Liver (tissue), 3 donors: ENCODE data around the gene KCNQ1.

ENCODE experiments used
- GABPA ChIP-seq, 2 donors: IDR thresholded peaks in 1 of 2; conservative IDR thresholded peaks in 1 of 2; 2 replicates each; pipeline ENCODE4 v1.6.1; 2016; ENCODE audit warnings: antibody characterized with exemption in 2 of 2, mild to moderate bottlenecking in 1 of 2, moderate library complexity in 1 of 2
- JUND ChIP-seq, 2 donors: IDR thresholded peaks; 2 replicates each; pipeline ENCODE4 v1.6.1; 2016; ENCODE audit warnings: antibody characterized with exemption in 2 of 2
- SP1 ChIP-seq: IDR thresholded peaks from 2 replicates; pipeline ENCODE4 v1.6.1; 2018; ENCODE audit warnings: antibody characterized with exemption, mild to moderate bottlenecking
- TAF1 ChIP-seq: conservative IDR thresholded peaks from 2 replicates; pipeline ENCODE4 v1.6.1; 2016; ENCODE audit warnings: antibody characterized with exemption, mild to moderate bottlenecking
- TF ChIP-seq, protein P1 (sequence below): fragments of 150-350 bp; IDR thresholded peaks from 2 replicates; pipeline ENCODE4 v1.5.1; 2017; ENCODE audit warnings: improper control_type of control experiment, low read depth, low read length; ENCODE audit not compliant: missing input control
- TF ChIP-seq, protein P2 (sequence below): IDR thresholded peaks from 2 replicates; pipeline ENCODE4 v1.6.1; 2016; ENCODE audit warnings: antibody characterized with exemption
- TF ChIP-seq, protein P3 (sequence below): IDR thresholded peaks from 2 replicates; pipeline ENCODE4 v1.6.1; 2016; ENCODE audit warnings: antibody characterized with exemption, mild to moderate bottlenecking
- donor health status: healthy.
- donor health status: healthy.

DNA sequence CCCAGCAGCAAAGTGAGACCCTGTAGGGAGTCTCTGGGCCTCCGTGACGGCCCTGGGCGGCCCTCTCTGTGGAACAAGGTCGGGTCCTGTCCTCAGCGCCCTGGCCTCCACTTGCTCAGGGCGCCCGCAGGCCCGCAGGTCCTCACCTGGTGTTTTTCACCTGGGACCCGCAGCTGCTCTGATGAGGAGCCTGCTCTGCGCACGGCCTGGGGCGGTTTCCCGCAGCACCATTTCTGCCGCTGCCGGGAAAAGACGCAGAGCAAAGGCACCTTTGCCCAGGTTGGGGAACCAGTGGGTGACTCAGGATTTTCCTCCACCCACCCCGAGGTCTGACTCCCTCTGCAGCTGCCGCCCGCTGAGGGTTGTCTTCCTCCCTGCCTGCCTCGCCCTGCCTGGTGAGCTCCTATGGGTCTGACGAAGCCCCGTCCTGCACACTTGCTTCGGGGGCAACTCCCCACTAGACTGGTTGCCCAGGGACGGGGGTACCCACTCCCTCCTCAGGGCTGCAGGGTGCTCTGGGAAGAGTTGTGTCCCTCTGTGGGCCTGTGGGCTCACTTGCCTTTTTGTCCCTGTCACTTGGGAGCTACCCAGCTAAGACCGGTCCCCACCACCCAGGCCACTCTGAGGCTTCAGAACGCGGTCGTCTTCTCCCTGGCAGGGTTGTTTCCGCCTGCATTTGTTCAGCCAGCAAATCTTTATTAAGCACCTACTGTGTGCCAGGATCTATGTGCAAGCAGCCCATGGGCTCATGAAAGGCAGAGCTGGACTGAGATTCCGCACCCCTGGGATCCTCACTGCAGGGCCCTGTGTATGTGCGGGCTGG, 89.5 kb downstream of the KCNQ1 start:
- TF ChIP-seq, protein P1, sequence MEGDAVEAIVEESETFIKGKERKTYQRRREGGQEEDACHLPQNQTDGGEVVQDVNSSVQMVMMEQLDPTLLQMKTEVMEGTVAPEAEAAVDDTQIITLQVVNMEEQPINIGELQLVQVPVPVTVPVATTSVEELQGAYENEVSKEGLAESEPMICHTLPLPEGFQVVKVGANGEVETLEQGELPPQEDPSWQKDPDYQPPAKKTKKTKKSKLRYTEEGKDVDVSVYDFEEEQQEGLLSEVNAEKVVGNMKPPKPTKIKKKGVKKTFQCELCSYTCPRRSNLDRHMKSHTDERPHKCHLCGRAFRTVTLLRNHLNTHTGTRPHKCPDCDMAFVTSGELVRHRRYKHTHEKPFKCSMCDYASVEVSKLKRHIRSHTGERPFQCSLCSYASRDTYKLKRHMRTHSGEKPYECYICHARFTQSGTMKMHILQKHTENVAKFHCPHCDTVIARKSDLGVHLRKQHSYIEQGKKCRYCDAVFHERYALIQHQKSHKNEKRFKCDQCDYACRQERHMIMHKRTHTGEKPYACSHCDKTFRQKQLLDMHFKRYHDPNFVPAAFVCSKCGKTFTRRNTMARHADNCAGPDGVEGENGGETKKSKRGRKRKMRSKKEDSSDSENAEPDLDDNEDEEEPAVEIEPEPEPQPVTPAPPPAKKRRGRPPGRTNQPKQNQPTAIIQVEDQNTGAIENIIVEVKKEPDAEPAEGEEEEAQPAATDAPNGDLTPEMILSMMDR, result no peak
- TF ChIP-seq, protein P2, sequence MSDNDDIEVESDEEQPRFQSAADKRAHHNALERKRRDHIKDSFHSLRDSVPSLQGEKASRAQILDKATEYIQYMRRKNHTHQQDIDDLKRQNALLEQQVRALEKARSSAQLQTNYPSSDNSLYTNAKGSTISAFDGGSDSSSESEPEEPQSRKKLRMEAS, result no peak
- TF ChIP-seq GABPA (IDR thresholded peaks at IDR 0.05 in 1 of 2, conservative IDR thresholded peaks at IDR 0.05 in 1 of 2) (no peak), JUND (IDR thresholded peaks at IDR 0.05) (no peak), TAF1 (no peak), SP1 (no peak)
- TF ChIP-seq, protein P3, sequence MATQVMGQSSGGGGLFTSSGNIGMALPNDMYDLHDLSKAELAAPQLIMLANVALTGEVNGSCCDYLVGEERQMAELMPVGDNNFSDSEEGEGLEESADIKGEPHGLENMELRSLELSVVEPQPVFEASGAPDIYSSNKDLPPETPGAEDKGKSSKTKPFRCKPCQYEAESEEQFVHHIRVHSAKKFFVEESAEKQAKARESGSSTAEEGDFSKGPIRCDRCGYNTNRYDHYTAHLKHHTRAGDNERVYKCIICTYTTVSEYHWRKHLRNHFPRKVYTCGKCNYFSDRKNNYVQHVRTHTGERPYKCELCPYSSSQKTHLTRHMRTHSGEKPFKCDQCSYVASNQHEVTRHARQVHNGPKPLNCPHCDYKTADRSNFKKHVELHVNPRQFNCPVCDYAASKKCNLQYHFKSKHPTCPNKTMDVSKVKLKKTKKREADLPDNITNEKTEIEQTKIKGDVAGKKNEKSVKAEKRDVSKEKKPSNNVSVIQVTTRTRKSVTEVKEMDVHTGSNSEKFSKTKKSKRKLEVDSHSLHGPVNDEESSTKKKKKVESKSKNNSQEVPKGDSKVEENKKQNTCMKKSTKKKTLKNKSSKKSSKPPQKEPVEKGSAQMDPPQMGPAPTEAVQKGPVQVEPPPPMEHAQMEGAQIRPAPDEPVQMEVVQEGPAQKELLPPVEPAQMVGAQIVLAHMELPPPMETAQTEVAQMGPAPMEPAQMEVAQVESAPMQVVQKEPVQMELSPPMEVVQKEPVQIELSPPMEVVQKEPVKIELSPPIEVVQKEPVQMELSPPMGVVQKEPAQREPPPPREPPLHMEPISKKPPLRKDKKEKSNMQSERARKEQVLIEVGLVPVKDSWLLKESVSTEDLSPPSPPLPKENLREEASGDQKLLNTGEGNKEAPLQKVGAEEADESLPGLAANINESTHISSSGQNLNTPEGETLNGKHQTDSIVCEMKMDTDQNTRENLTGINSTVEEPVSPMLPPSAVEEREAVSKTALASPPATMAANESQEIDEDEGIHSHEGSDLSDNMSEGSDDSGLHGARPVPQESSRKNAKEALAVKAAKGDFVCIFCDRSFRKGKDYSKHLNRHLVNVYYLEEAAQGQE, result no peak
